ENCODE measurements around the gene TNFRSF18. TPM values are rescaled to one million over a fixed set of nuclear protein-coding genes. Genes with fewer than 3 reads are reported as not detected.

The TNFRSF18 gene
- total RNA-seq, 1 donor from 2014 or later, result 0.98 TPM

DNA sequence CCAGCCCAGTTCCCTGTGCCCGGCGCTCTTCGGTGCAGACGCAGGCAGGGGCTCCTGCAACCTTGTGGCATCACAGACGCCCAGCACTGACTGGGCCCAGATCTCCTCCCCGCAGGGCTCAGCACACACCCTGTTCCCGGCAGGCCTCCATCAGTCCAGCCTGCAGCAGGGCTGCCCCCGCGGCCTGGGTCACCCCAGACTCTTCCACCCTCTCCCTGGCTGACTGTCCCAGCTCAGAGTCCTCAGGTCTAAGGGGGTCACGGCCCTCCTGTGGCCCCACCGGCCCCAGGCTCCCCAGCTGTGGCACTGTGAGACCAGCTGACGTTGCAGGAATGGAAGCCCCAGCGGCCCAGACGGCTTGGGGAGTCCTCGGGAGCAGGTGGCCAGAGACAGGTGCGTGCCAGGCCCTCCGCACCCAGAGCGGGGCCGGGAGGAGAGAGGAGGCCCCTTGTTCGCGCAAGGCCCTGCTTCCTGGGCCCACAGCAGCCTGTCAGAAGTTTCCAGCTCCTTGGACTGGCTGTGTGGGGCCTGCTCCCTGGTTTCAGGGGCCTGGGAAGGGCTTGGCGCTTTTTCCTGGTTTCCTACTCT is 29.9 kb upstream of the TNFRSF18 start:
- no peak for DNase-seq

GRCh38 chr1:1235016-1235744 is 28.8 kb upstream of the TNFRSF18 start:
- intact Hi-C loops (cut with DNase I), result no loop called here
- Histone ChIP-seq H3K27me3 (peaks cover 15% of the 10 kb centered on the region), H3K36me3 (no peaks in the 10 kb centered on the region), H3K9me3 (no peaks in the 10 kb centered on the region), H3K27ac (no peak overlapping the region), H3K4me3 (no peak overlapping the region), H3K4me1 (peaks cover 15% of the 10 kb centered on the region)
- ATAC-seq (no peak), DNase-seq (no peak)
- TF ChIP-seq, protein P1, sequence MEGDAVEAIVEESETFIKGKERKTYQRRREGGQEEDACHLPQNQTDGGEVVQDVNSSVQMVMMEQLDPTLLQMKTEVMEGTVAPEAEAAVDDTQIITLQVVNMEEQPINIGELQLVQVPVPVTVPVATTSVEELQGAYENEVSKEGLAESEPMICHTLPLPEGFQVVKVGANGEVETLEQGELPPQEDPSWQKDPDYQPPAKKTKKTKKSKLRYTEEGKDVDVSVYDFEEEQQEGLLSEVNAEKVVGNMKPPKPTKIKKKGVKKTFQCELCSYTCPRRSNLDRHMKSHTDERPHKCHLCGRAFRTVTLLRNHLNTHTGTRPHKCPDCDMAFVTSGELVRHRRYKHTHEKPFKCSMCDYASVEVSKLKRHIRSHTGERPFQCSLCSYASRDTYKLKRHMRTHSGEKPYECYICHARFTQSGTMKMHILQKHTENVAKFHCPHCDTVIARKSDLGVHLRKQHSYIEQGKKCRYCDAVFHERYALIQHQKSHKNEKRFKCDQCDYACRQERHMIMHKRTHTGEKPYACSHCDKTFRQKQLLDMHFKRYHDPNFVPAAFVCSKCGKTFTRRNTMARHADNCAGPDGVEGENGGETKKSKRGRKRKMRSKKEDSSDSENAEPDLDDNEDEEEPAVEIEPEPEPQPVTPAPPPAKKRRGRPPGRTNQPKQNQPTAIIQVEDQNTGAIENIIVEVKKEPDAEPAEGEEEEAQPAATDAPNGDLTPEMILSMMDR (IDR thresholded peaks at IDR 0.05), result no peak

More for the DNA sequence above, 29.9 kb upstream of the TNFRSF18 start:
- H3K27me3 ChIP-seq, result peaks cover 15% of the 10 kb centered on the region
- intact Hi-C loops (cut with DNase I), result no loop called here
- no peak for ATAC-seq
- no peaks in the 10 kb centered on the region for H3K36me3 ChIP-seq
- H3K4me1 ChIP-seq, result peaks cover 8% of the 10 kb centered on the region
- no peak overlapping the region for H3K4me3 ChIP-seq
- TF ChIP-seq, protein P1 (IDR thresholded peaks at IDR 0.05), result no peak
- H3K9me3 ChIP-seq, result no peaks in the 10 kb centered on the region
- no peak overlapping the region for H3K27ac ChIP-seq

DNA sequence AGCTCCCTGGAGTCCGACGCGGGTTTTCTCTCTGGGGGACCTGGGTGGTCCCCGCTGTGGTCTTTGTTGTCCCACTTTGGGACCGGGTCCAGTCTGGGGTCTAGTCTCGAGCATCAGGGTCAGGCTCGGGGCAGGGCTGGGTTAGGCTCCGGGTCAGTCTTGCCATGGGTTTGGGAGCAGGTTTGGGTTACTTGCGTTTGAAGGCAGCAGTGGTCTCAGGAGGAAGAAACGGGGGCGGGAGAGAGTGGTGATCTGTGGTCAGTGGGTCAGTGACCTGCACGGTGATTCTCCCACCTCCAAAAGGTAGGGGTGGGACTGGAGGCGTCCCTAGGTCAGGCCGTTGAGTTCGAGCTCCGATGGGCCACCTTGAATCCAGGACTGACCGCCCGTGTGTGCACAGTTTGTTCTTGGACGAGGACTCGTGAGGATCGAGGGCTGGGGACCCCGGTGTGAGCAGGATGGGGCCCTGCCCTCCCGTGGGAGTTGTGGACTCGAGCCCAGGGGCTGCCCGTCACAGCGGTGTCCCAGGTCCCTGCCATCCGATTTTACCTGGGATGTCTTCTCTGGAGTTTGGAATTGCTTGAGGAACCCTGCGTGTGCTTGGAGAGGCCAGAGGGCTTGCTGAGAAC is 27.9 kb upstream of the TNFRSF18 start:
- Histone ChIP-seq H3K36me3 (no peaks in the 10 kb centered on the region), H3K4me3 (no peak overlapping the region), H3K9me3 (no peaks in the 10 kb centered on the region), H3K4me1 (peaks cover 23% of the 10 kb centered on the region), H3K27ac (no peak overlapping the region), H3K27me3 (peaks cover 7% of the 10 kb centered on the region)
- no peak for DNase-seq
- TF ChIP-seq, protein P1 (IDR thresholded peaks at IDR 0.05), result no peak
- intact Hi-C loops (cut with DNase I), result no loop called here
- ATAC-seq, result no peak

DNA sequence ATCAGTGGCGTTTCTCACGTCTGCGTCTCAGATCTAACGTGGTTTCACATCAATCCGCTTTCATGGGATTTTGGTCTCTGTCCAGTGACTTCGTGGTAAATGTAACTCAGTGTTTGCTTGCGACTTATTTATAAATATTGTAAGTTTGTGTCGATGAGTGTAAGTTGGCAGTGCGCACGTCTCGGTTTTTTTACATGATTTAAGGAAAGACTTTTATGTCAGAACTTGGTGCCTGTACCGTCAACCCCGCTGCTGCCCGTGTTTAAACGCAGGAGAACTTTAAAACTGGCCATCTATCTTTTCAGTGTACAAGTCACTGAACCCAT is 27.1 kb upstream of the TNFRSF18 start:
- peaks cover 6% of the 10 kb centered on the region for H3K36me3 ChIP-seq
- TF ChIP-seq, protein P1 (IDR thresholded peaks at IDR 0.05), result no peak
- DNase-seq (no peak), ATAC-seq (no peak)
- H3K4me1 ChIP-seq, result peaks cover 23% of the 10 kb centered on the region
- H3K9me3 ChIP-seq, result no peaks in the 10 kb centered on the region
- H3K27me3 ChIP-seq, result peaks cover 2% of the 10 kb centered on the region
- H3K27ac ChIP-seq, result no peak overlapping the region
- intact Hi-C loops (cut with DNase I), result no loop called here
- no peak overlapping the region for H3K4me3 ChIP-seq

- no peak overlapping the region for H3K27ac ChIP-seq
Observed at GRCh38 chr1:1232796-1233566, 26.6 kb upstream of the TNFRSF18 start.

More at GRCh38 chr1:1232796-1233566, 26.6 kb upstream of the TNFRSF18 start:
- TF ChIP-seq, protein P1 (IDR thresholded peaks at IDR 0.05), result no peak
- DNase-seq, result no peak
- ATAC-seq, result no peak
- Histone ChIP-seq H3K4me1 (peaks cover 23% of the 10 kb centered on the region), H3K36me3 (peaks cover 11% of the 10 kb centered on the region), H3K9me3 (no peaks in the 10 kb centered on the region), H3K27me3 (no peaks in the 10 kb centered on the region), H3K4me3 (peak overlapping the region; percentile 26)
- intact Hi-C loops (cut with DNase I), result no loop called here
